ENCODE results near the gene IL23A.

IL23A gene

DNA sequence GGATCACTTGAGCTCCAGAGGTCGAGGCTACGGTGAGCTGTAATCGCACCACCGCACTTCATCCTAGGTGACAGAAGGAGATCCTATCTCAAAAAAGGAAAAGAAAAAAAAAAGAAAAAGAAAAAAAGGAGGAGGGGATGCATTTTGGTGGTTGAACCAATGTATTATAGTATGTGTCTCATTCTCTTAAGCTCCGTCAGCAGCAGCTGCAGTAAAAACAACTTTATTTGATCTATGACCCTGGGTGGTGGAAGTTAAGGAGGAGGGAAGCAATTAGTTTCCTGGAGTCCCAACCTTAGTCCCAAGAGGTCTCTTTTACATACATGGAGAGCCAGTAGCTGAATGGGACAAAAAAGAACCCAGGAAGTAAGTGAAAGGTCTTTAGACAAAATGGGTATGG is 50.7 kb downstream of the IL23A start:
- Histone ChIP-seq H3K4me1 (ENCODE audit: insufficient read depth, low read length) (peaks cover 8% of the 10 kb centered on the region), H3K9me3 (ENCODE audit: insufficient read depth, low read depth, low read length) (peaks cover 4% of the 10 kb centered on the region; the same call in 1 of the 2 replicates), H3K27ac (ENCODE audit: low read depth, low read length) (no peak overlapping the region), H3K27me3 (ENCODE audit: insufficient read depth, low read length) (no peaks in the 10 kb centered on the region), H3K36me3 (ENCODE audit: insufficient read depth, low read length) (no peaks in the 10 kb centered on the region), H3K4me3 (ENCODE audit: low read length) (no peak overlapping the region), H3K9ac (ENCODE audit: low read depth, low read length) (no peak overlapping the region)
- WGBS, result 86% methylated on average over 5 of the region's 5 CpGs
